HL-60 (cell line): ENCODE measurements around the gene SAMD5.

Source experiments
- CTCF ChIP-seq: IDR thresholded peaks from one replicate; pipeline ENCODE4 v1.5.1; 2011; ENCODE audit warnings: low read length, control low read depth, inconsistent platforms; ENCODE audit not compliant: insufficient read depth
- POLR2AphosphoS5 ChIP-seq: IDR thresholded peaks from 2 replicates; pipeline ENCODE4 v1.6.1; 2012; ENCODE audit warnings: low read depth

DNA sequence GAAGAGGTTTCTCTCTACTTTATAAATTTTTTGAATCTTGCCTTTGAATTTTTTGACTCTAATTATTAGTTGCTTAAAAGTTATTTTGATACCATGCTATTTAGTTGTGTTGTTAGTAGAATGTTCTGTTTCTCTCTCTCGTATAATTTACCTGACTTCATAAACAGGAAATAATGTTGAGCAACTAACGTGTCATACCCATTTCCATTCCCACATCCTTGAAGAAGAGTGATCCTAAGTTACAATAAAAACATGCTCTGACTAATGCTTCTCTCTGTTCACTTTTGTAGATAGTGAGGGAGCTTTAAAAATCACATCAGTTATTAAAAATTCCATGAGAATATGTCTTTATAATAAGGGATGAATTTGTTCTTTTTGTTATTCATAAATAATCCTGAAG is 69.7 kb downstream of the SAMD5 start:
- TF ChIP-seq CTCF (no peak), POLR2AphosphoS5 (no peak)
